Measurements from ENCODE around the gene NYNRIN. TPM values are rescaled to one million over a fixed set of nuclear protein-coding genes. Genes with fewer than 3 reads are reported as not detected.

NYNRIN gene
- total RNA-seq, 1 experiment from 2014 or later = 16.6 TPM

GRCh38 chr14:24378327-24378726 is 20.5 kb upstream of the NYNRIN start:
- H3K4me1 Mint-ChIP-seq = peaks cover 42% of the 10 kb centered on the region
- no peak overlapping the region for H3K27ac Mint-ChIP-seq
- CTCF ChIA-PET = interaction anchor here (1.0 to 6.8 kb wide), 5 partner anchors 17 to 70 kb away, joined by 3 to 55 read pairs (median 6); partner anchors contain the start of genes CBLN3 and KHNYN
- H3K9me3 Mint-ChIP-seq = no peaks in the 10 kb centered on the region
- no peak for DNase-seq (ENCODE audit: low spot score)
- POLR2A ChIA-PET = no interaction called here
- H3K4me3 Mint-ChIP-seq = no peak overlapping the region
- TF ChIP-seq NR2C2 (CRISPR knock-in tag; IDR thresholded peaks at IDR 0.05) = no peak
- TF ChIP-seq ZNF219 (CRISPR knock-in tag; IDR thresholded peaks at IDR 0.05; ENCODE audit: borderline replicate concordance) = no peak
- TF ChIP-seq PREB (CRISPR knock-in tag; IDR thresholded peaks at IDR 0.05; ENCODE audit: borderline replicate concordance) = no peak
- TF ChIP-seq CREM (CRISPR knock-in tag; IDR thresholded peaks at IDR 0.05) = no peak
- no peak for TF ChIP-seq TEAD1 (CRISPR knock-in tag; IDR thresholded peaks at IDR 0.05)
- TF ChIP-seq GTF2I (CRISPR knock-in tag; conservative IDR thresholded peaks at IDR 0.05) = no peak
- TF ChIP-seq FOXK1 (CRISPR knock-in tag; IDR thresholded peaks at IDR 0.05) = no peak
- no peak for TF ChIP-seq ZNF281 (CRISPR knock-in tag; IDR thresholded peaks at IDR 0.05)
- TF ChIP-seq SOX15 (CRISPR knock-in tag; IDR thresholded peaks at IDR 0.05) = no peak
- TF ChIP-seq AFF4 (CRISPR knock-in tag; IDR thresholded peaks at IDR 0.05; ENCODE audit: borderline replicate concordance) = no peak
- TF ChIP-seq FOXJ3 (CRISPR knock-in tag; IDR thresholded peaks at IDR 0.05; ENCODE audit: borderline replicate concordance) = no peak
- TF ChIP-seq ZNF532 (CRISPR knock-in tag; IDR thresholded peaks at IDR 0.05; ENCODE audit: borderline replicate concordance) = no peak
- TF ChIP-seq ATF6 (CRISPR knock-in tag; IDR thresholded peaks at IDR 0.05) = no peak
- no peak for TF ChIP-seq SMAD4 (CRISPR knock-in tag; IDR thresholded peaks at IDR 0.05)
- TF ChIP-seq SMAD3 (CRISPR knock-in tag; IDR thresholded peaks at IDR 0.05; ENCODE audit: borderline replicate concordance) = no peak
- H3K27me3 Mint-ChIP-seq (ENCODE audit: low read depth) = no peaks in the 10 kb centered on the region
- peaks cover 3% of the 10 kb centered on the region; the same call in 1 of the 2 replicates for H3K36me3 Mint-ChIP-seq
- ATAC-seq = no peak

Measured in WTC11 (cell line).